K562 (cell line): ENCODE measurements around the gene ARL4C. TPM values are rescaled to one million over a fixed set of nuclear protein-coding genes. Genes with fewer than 3 reads are reported as not detected.
A peak's percentile ranks its signal among the peaks of the same experiment; 100 is the strongest.

Experiments
- ATAC-seq: fragments of 200-7000 bp; cut with Tn5 transposase; 3 replicates; pipeline ENCODE4 v1.9.1; 2020; ENCODE audit warnings: moderate library complexity
- BruUV-seq: library from RNA; stranded (reverse); fragments of 400-500 nt; replicated peaks from 2 replicates; lab custom pipeline; 2021; lab: Mats Ljungman, UMichigan
- CTCF ChIA-PET: fragments of 300-600 bp; formaldehyde crosslinking; extraction: SDS; loops from one replicate; lab custom pipeline; 2021; ENCODE audit warnings: low intra/inter-chr PET ratio; lab: Yijun Ruan, JAX
- POLR2A ChIA-PET: fragments of 300-600, 350-650 bp; sonication (Branson Sonifier 250); formaldehyde crosslinking; extraction: SDS; loops from one replicate; lab custom pipeline; 2021; ENCODE audit warnings: antibody characterized with exemption, inconsistent platforms; lab: Yijun Ruan, JAX
- DNase-seq, 4 experiments: peaks; one replicate each; pipeline versions ENCODE4 v3.0.0 to v3.0.0-alpha.2; 2011 to 2018; ENCODE audit warnings: low spot score in 3 of 4, mixed read lengths in 3 of 4; ENCODE audit errors: extremely low read depth in 1 of 4
- FAIRE-seq: peaks from 2 replicates; lab custom pipeline; 2011; peaks lifted over from hg19 to GRCh38; lab: Jason Lieb, UNC
- H2AFZ ChIP-seq: 2 replicates; pipeline ENCODE4 v1.6.0; 2011; ENCODE audit warnings: low read depth, low read length, control low read depth, inconsistent platforms
- H3K27ac ChIP-seq: fragments of 200-600 bp; 3 replicates; pipeline ENCODE4 v1.8.0; 2011; ENCODE audit warnings: low read depth, mild to moderate bottlenecking, control low read depth, inconsistent platforms, low read length, moderate library complexity, mixed read lengths; ENCODE audit errors: extremely low read depth
- H3K27me3 ChIP-seq, 2 experiments: fragments of 300-600 bp in 1 of 2; 2 replicates in 1 of 2; 3 replicates in 1 of 2; pipeline versions ENCODE4 v1.6.0 to v1.8.0; 2011; ENCODE audit warnings: inconsistent platforms in 2 of 2, low read length in 2 of 2, mild to moderate bottlenecking in 1 of 2, mixed read lengths in 1 of 2, moderate library complexity in 1 of 2; ENCODE audit not compliant: control insufficient read depth in 2 of 2, insufficient read depth in 2 of 2
- H3K36me3 ChIP-seq: fragments of 300-600 bp; 3 replicates; pipeline ENCODE4 v1.8.0; 2011; ENCODE audit warnings: mild to moderate bottlenecking, low read length, inconsistent platforms; ENCODE audit not compliant: control insufficient read depth, insufficient read depth
- H3K4me1 ChIP-seq, 2 experiments: fragments of 200-600 bp in 1 of 2; replicated peaks in 1 of 2; 2 replicates in 1 of 2; 3 replicates in 1 of 2; pipeline versions ENCODE4 v1.5.1 to v1.8.0; 2011; ENCODE audit warnings: inconsistent platforms in 2 of 2, low read length in 2 of 2, mild to moderate bottlenecking in 1 of 2, mixed read lengths in 1 of 2, moderate library complexity in 1 of 2; ENCODE audit not compliant: control insufficient read depth in 2 of 2, insufficient read depth in 2 of 2
- H3K4me2 ChIP-seq: 2 replicates; pipeline ENCODE4 v1.6.1; 2011; ENCODE audit warnings: low read length, control low read depth, inconsistent platforms, mixed read lengths; ENCODE audit not compliant: insufficient read depth
- H3K4me3 ChIP-seq: fragments of 200-600 bp; sonication (generic), shearing (Covaris generic); 2 replicates; pipeline ENCODE4 v1.5.1; 2016; ENCODE audit warnings: control low read depth, inconsistent platforms
- H3K79me2 ChIP-seq: fragments of 200-600 bp; 3 replicates; pipeline ENCODE4 v1.8.0; 2011; ENCODE audit warnings: low read length, inconsistent platforms; ENCODE audit not compliant: control insufficient read depth, insufficient read depth
- H3K9ac ChIP-seq, 2 experiments: 2 replicates each; pipeline versions ENCODE4 v1.6.0 to v1.6.1; 2011; ENCODE audit warnings: low read depth in 2 of 2, low read length in 2 of 2, control low read depth in 1 of 2, inconsistent platforms in 1 of 2, mild to moderate bottlenecking in 1 of 2, mixed read lengths in 1 of 2; ENCODE audit not compliant: insufficient read depth in 1 of 2
- H3K9me1 ChIP-seq: one replicate; pipeline ENCODE4 v1.6.0; 2011; ENCODE audit warnings: inconsistent platforms, mild to moderate bottlenecking, low read length, moderate library complexity; ENCODE audit not compliant: control insufficient read depth, insufficient read depth
- H3K9me3 ChIP-seq: replicated peaks from 2 replicates; pipeline ENCODE4 v1.5.1; 2011; ENCODE audit warnings: low read depth, low read length, inconsistent platforms; ENCODE audit not compliant: control insufficient read depth, insufficient read depth
- H4K20me1 ChIP-seq: replicated peaks from 2 replicates; pipeline ENCODE4 v1.6.1; 2011; ENCODE audit warnings: low read length, inconsistent platforms, mixed read lengths; ENCODE audit not compliant: control insufficient read depth, insufficient read depth
- BRF2 ChIP-seq: IDR thresholded peaks from 3 replicates; pipeline ENCODE4 v1.6.1; 2011; ENCODE audit warnings: borderline replicate concordance, mild to moderate bottlenecking; ENCODE audit not compliant: insufficient read length, insufficient read depth
- RAD21 ChIP-seq, 2 experiments: fragments of 250-450 bp in 1 of 2; fragments of 450-650 bp in 1 of 2; sonication (Bioruptor Pico) in 1 of 2; formaldehyde crosslinking in 1 of 2; IDR thresholded peaks in 1 of 2; conservative IDR thresholded peaks in 1 of 2; 2 replicates each; pipeline versions ENCODE4 v1.4.0 to v1.8.0; 2020 to 2022; ENCODE audit warnings: mild to moderate bottlenecking in 2 of 2, moderate library complexity in 1 of 2
- REST ChIP-seq, 2 experiments: fragments of 450-650 bp; formaldehyde crosslinking in 1 of 2; IDR thresholded peaks; 2 replicates each; pipeline versions ENCODE4 v1.4.0 to v1.6.1; 2014 to 2020; ENCODE audit warnings: mild to moderate bottlenecking in 2 of 2, borderline replicate concordance in 1 of 2, low read depth in 1 of 2
- SMAD4 ChIP-seq: fragments of 250-450 bp; sonication (Bioruptor Pico); conservative IDR thresholded peaks from 2 replicates; pipeline ENCODE4 v1.8.0; 2021; ENCODE audit warnings: inconsistent platforms, mild to moderate bottlenecking, moderate library complexity
- ZBTB9 ChIP-seq: fragments of 450-650 bp; formaldehyde crosslinking; IDR thresholded peaks from 2 replicates; pipeline ENCODE4 v1.4.0; 2020; ENCODE audit warnings: mild to moderate bottlenecking, moderate library complexity
- ZFP30 ChIP-seq: fragments of 250-450 bp; sonication (Bioruptor Pico); IDR thresholded peaks from 2 replicates; pipeline ENCODE4 v1.8.0; 2022; ENCODE audit warnings: moderate library complexity, mild to moderate bottlenecking, inconsistent platforms, borderline replicate concordance
- WGBS: fragments of 100-300 bp; shearing (Covaris generic); methylation state at CpG from one replicate; pipeline ENCODE4 v1.1.6; 2016; ENCODE audit warnings: low coverage, mixed read lengths; ENCODE audit not compliant: insufficient coverage; ENCODE audit errors: missing lambda C conversion rate; 5-methylcytosine and 5-hydroxymethylcytosine counted together
- in situ Hi-C: fragments of 300-500 bp; cut with MboI; formaldehyde crosslinking; loops from 4 replicates; pipeline ENCODE4 v1.15.0; 2018; ENCODE audit warnings: inconsistent platforms, mixed read lengths
- intact Hi-C: fragments of 100-400 bp; cut with micrococcal nuclease; formaldehyde crosslinking; loops from 2 replicates; pipeline ENCODE4 v1.14.2; 2022
- polyA plus RNA-seq, 8 experiments: library from polyadenylated mRNA; depleted of rRNA in 4 of 8; stranded (reverse) in 5 of 8; unstranded in 3 of 8; fragments of >200 nt; fragmentation: Nextera tagmentation in 2 of 8; fragmentation: Illumina TruSeq in 1 of 8; extraction: Ambion mirVana in 2 of 8; extraction: Trizol in 1 of 8; gene quantifications; 2 replicates each; pipeline versions ENCODE4 v1.2.1 to v1.2.3, GENCODE V29; 2011 to 2014; ENCODE audit warnings: inconsistent platforms in 1 of 8, missing spikeins in 1 of 8
- total RNA-seq, 7 experiments: library from RNA; depleted of rRNA in 6 of 7; stranded (reverse); fragments of >200 nt in 6 of 7; fragmentation: Illumina TruSeq in 2 of 7; extraction: Trizol in 2 of 7; gene quantifications; 2 replicates each; pipeline versions ENCODE4 v1.2.1 to v1.2.3, GENCODE V29; 2011 to 2021; ENCODE audit warnings: low replicate concordance in 1 of 7

Gene ARL4C
- total and polyA plus RNA-seq, 9 of the 15 experiments (the other 6 are each of a cell fraction or from before 2014, with no cell fraction given) = 0.03 to 0.11 (median 0.04) TPM; not detected in 5

- H3K27ac ChIP-seq = no peak overlapping the region
- no peaks in the 10 kb centered on the region for H3K9me1 ChIP-seq
- no peak overlapping the region for H3K9ac ChIP-seq
- no peak overlapping the region for H3K4me3 ChIP-seq
- FAIRE-seq (no peak), DNase-seq (peak; percentile 46 to 64 (median 61)), ATAC-seq (peak; percentile 86)
- H3K4me2 ChIP-seq = no peak overlapping the region
- BruUV-seq = no TSS peak
- POLR2A ChIA-PET = interaction anchor here (0.9 kb wide), 1 partner anchor 32 kb away, joined by 3 read pairs; no protein-coding TSS in a partner anchor
- CTCF ChIA-PET = interaction anchor here (0.9 to 1.1 kb wide), 2 partner anchors 572 to 688 kb away, joined by 4 read pairs; no protein-coding TSS in a partner anchor
- in situ Hi-C loops = loop anchor here (10.0 to 25.0 kb wide), 2 partner anchors 560 to 683 kb away; partner anchors contain the start of genes HJURP and MSL3B
- H3K9me3 ChIP-seq = no peaks in the 10 kb centered on the region
- H2AFZ ChIP-seq = no peak overlapping the region
- intact Hi-C loops = loop anchor here (5.0 to 10.0 kb wide), 3 partner anchors 70 to 688 kb away; no protein-coding TSS in a partner anchor
- H3K27me3 ChIP-seq = no peaks in the 10 kb centered on the region; a peak in 1 of 5 replicates
- no peaks in the 10 kb centered on the region for H3K79me2 ChIP-seq
- H4K20me1 ChIP-seq = no peaks in the 10 kb centered on the region
- no peaks in the 10 kb centered on the region; a peak in 1 of 5 replicates for H3K4me1 ChIP-seq
- H3K36me3 ChIP-seq = no peaks in the 10 kb centered on the region
- 22% methylated on average over 20 of the region's 24 CpGs for WGBS
- TF ChIP-seq BRF2 (no peak), ZBTB9 (CRISPR knock-in tag) (no peak), REST (IDR thresholded peaks at IDR 0.05; ENCODE audit: borderline replicate concordance) (peak; percentile 53; the same call in 1 of the 2 replicates), REST (CRISPR knock-in tag; IDR thresholded peaks at IDR 0.05; ENCODE audit: low read depth) (no peak), ZFP30 (CRISPR knock-in tag) (no peak), RAD21 (CRISPR knock-in tag; conservative IDR thresholded peaks at IDR 0.05 in 1 of 2, IDR thresholded peaks at IDR 0.05 in 1 of 2) (peak; percentile 29 to 61; a peak in 3 of 4 replicates), SMAD4 (CRISPR knock-in tag) (no peak)
Observed at GRCh38 chr2:234544659-234545611, 48.1 kb upstream of the ARL4C start.
